Activated CD4-positive, alpha-beta T cell treated with anti-CD3 and anti-CD28 coated beads for 24 hours (primary cell): Measurements from ENCODE around the gene MTERF1.
A peak's percentile ranks its signal among the peaks of the same experiment; 100 is the strongest.
"Not testable (repeated sequence)": the region's sequence is repeated elsewhere in the genome, so short reads cannot be mapped to it uniquely, and the experiment has no call there.

Experiments used
- DNase-seq, 2 donors: peaks; one replicate each; pipeline ENCODE4 v3.0.0-alpha.2; 2020; ENCODE audit warnings: low read depth in 2 of 2

The MTERF1 gene, protein sequence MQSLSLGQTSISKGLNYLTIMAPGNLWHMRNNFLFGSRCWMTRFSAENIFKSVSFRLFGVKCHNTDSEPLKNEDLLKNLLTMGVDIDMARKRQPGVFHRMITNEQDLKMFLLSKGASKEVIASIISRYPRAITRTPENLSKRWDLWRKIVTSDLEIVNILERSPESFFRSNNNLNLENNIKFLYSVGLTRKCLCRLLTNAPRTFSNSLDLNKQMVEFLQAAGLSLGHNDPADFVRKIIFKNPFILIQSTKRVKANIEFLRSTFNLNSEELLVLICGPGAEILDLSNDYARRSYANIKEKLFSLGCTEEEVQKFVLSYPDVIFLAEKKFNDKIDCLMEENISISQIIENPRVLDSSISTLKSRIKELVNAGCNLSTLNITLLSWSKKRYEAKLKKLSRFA

GRCh38 chr7:91880413-91881241 lies at the start of gene MTERF1:
TSS of gene MTERF1 (minus strand) at chr7:91880702. CDS start at chr7:91880083, 619 bp downstream.
- DNase-seq = peak; percentile 92 to 93

GRCh38 chr7:91929463-91929862 lies 49.0 kb upstream of the MTERF1 start:
- no peak for DNase-seq

- DNase-seq = no peak
Observed at GRCh38 chr7:91927912-91928311, 47.4 kb upstream of the MTERF1 start.

DNA sequence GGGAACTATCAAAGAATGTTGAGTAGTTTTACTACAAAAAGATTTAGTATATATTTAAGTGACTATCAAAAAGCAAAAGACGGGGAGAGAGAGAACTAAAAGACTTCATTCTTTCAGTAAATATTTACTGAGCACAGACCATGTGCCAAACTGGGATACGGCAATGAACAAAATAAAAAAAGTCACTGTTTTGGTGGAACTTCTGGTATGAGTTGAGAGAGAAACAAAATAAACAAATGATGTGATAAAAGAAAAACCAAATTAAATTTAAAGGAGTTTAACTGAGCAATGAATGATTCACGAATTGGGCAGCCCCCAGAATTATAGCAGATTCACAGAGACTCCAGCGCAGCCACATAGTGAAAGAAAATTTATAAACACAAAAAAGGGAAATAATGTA lies 42.4 kb upstream of the MTERF1 start:
- DNase-seq = no peak

DNA sequence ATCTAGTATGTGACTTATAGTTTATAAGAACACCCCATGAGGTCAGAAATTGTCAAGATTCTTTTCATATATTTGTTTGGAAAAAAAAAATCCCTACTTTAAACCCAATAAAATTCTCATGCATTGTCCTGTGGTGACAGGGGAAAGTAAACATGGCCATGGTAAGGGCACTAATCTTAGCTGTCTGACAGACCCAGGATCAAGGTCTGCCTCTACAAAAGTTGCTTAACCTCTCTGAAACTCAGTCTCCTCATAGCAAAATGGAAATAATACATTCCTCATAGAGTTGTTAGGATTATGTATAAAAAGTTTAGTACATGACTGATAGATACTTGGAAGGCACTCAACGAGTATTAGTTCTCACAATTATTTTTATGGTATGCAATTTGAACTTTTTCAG lies 37.9 kb upstream of the MTERF1 start:
- DNase-seq = no peak

GRCh38 chr7:91916051-91916440 lies 35.5 kb upstream of the MTERF1 start:
- no peak for DNase-seq

DNA sequence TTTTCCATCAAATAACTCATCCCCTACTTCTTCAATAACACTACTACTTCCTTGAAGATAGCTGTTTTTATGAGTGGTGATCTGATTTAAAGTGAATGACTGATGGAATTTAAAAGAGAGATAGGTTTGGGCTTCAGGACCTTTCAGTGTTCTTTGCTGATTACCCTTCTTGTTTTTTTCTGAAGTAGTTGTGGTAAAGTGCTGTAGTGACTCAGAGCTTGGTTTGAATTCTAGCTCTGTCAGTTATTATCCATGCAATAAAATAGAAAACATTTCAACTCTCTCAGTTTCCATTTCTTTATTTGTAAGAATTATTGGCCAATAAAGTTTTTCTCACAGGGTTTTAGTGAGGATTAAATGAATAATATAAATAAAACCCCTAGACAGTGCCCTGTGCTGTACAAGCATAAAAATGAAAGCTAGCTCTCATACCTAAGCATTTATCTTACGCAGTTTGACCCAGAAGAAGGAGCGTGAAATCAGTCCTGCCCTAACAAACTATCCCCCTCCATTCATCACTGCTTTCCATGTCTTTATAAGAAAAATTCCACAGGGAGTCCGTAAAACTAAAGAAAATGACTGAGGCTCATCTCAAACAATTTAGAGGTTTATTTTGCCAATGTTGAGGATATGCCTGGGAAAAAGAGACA lies 35.0 kb upstream of the MTERF1 start:
- DNase-seq = no peak

GRCh38 chr7:91913612-91914011 lies 33.1 kb upstream of the MTERF1 start:
- no peak for DNase-seq

GRCh38 chr7:91912494-91912893 lies 32.0 kb upstream of the MTERF1 start:
- DNase-seq = no peak

- DNase-seq = no peak
Observed at GRCh38 chr7:91911121-91911520, 30.6 kb upstream of the MTERF1 start.

DNA sequence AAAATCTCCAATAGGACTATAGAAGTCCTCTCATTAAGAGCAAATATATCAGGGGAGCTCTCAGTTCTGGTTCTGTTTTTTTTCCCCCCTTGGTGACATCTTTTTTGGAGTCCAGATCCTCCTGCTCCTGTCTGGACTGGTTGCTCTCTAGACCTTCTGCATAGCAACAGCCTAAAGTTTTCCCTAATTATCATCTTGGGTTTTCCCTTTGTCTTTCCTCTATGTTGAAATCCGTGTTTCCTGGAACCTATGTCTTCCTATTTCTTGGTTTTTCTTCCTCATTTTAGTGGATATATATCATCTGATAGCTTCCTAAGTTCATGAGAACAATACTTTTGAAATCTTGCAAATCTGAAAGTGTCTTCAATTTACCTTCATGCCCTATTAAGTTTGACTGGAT lies 29.7 kb upstream of the MTERF1 start:
- no peak for DNase-seq

- DNase-seq = no peak
Observed at GRCh38 chr7:91899563-91899962, 19.1 kb upstream of the MTERF1 start.

DNA sequence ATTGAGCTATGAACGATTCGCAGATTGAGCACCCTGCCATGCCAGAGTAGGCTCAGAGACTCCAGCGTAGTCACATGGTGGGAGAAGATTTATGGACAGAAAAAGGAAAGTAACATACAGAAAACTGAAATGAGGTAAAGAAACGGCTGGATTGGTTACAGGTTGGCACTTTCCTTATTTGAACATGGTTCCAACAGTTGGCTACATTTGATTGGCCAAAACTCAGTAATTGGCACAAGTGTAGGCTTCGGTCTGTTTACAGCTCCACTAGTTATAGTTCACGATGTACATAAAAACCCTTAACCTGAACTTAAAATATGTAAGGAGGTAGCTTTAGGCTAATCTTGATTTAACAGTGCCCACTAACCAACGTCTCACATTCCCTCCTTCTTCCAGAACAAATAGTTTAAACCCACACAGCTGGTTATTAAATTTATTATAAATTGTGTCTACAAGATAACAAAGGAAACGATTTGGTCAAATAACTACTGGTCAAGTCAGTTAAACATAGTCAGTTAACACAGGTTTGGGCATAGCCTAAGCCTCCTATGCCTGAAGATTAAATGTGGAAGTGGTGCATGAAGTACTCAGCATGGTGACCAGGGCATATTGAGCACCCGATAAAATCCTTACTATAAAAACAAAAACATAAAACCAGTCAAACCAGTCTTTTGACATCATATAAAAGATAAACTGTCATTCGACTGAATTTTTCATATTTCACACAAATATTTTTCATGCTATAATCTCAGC lies 17.9 kb upstream of the MTERF1 start:
- DNase-seq = no peak

DNA sequence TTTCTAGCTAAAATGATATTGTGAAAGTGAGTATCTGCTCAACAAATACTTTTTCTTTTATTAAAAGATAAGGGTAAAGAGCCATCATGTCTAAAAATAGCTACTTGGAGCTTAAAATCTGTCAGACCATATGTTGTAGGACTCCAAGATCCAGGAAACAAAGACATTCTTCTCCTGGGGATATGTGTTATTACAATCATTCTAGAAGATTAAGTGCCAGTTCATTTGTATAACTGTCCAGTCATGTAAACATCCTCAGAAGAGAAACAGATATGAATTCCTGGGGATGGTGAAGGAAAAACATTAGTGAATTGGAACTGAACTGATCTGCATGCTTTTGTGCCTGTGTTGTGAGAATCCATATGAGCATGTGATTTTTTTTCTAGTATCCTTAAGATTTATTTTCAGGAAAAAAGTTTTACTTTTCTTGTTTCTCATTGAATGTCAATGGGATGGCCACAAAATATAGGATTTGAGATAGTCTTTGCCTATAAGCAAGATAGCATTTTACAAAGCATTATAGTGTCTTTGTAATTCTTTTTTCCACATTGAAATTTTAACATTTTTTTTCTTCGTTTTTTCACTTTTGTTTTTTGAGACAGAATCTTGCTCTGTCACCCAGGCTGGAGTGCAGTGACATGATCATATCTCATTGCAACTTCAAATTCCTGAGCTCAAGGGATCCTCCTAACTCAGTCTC lies 14.4 kb upstream of the MTERF1 start:
- no peak for DNase-seq

DNA sequence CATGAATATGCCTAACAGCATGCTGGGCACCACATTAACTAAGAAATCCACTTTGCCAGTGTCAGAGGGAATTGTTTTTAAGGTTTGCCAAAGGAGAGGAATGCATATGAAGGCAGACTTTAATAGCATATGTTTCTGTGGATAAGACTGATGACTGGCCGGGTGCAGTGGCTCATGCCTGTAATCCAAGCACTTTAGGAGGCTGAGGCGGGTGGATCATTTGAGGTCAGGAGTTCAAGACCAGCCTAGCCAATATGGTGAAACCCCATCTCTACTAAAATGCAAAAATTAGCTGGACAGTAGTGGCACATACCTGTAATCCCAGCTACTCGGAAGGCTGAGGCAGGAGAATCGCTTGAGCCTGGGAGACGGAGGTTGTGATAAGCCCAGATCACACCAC lies 13.2 kb upstream of the MTERF1 start:
- DNase-seq = not testable (repeated sequence)

GRCh38 chr7:91892821-91893340 lies 12.4 kb upstream of the MTERF1 start:
- no peak for DNase-seq

GRCh38 chr7:91892099-91892705 lies 11.7 kb upstream of the MTERF1 start:
- DNase-seq = no peak

DNA sequence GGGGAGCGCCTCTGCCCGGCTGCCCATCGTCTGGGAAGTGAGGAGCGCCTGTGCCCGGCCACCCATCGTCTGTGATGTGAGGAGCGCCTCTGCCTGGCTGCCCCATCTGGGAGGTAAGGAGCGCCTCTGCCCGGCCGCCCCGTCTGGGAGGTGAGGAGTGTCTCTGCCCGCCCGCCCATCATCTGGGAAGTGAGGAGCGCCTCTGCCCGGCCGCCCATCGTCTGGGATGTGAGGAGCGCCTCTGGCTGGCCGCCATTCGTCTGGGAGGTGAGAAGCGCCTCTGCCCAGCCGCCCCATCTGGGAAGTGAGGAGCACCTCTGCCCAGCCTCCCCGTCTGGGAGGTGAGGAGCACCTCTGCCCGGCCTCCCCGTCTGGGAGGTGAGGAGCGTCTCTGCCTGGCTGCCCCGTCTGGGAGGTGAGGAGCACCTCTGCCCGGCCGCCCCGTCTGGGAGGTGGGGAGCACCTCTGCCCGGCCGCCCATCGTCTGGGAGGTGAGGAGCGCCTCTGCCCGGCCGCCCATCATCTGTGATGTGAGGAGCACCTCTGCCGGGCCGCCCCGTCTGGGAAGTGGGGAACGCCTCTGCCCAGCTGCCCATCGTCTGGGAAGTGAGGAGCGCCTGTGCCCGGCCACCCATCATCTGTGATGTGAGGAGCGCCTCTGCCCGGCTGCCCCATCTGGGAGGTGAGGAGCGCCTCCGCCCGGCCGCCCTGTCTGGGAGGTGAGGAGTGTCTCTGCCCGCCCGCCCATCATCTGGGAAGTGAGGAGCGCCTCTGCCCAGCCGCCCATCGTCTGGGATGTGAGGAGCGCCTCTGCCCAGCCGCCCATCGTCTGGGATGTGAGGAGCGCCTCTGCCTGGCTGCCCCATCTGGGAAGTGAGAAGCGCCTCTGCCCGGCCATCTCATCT lies 8.0 kb upstream of the MTERF1 start:
- not testable (repeated sequence) for DNase-seq
